SK-N-SH treated with all-trans-retinoic acid at 6 μM for 48 hours (cell line): ENCODE results near the gene MYRF.

Source experiments
- ARNTL ChIP-seq: fragments of 450-650 bp; formaldehyde crosslinking; IDR thresholded peaks from 2 replicates; pipeline ENCODE4 v1.5.0; 2020; ENCODE audit warnings: low read depth, mild to moderate bottlenecking, moderate library complexity, borderline replicate concordance
- CSDC2 ChIP-seq: fragments of 250-450 bp; sonication (Bioruptor Pico); IDR thresholded peaks from 2 replicates; pipeline ENCODE4 v1.5.0; 2020; ENCODE audit warnings: mild to moderate bottlenecking, moderate library complexity
- ESRRG ChIP-seq: fragments of 250-450 bp; sonication (Bioruptor Pico); IDR thresholded peaks from 2 replicates; pipeline ENCODE4 v1.6.1; 2021; ENCODE audit warnings: mild to moderate bottlenecking
- RARB ChIP-seq: fragments of 250-450 bp; sonication (Bioruptor Pico); IDR thresholded peaks from 2 replicates; pipeline ENCODE4 v1.8.0; 2021; ENCODE audit warnings: mild to moderate bottlenecking, moderate library complexity
- TCF4 ChIP-seq: fragments of 250-450 bp; sonication (Bioruptor Pico); IDR thresholded peaks from 2 replicates; pipeline ENCODE4 v1.8.0; 2021; ENCODE audit warnings: mild to moderate bottlenecking, moderate library complexity, borderline replicate concordance
- ZFP3 ChIP-seq: fragments of 250-450 bp; sonication (Bioruptor Pico); IDR thresholded peaks from 2 replicates; pipeline ENCODE4 v1.5.0; 2020; ENCODE audit warnings: mild to moderate bottlenecking, moderate library complexity
- ZFP30 ChIP-seq: fragments of 450-650 bp; formaldehyde crosslinking; IDR thresholded peaks from 2 replicates; pipeline ENCODE4 v1.5.0; 2022; ENCODE audit warnings: mild to moderate bottlenecking, moderate library complexity
- ZNF565 ChIP-seq: fragments of 450-650 bp; formaldehyde crosslinking; conservative IDR thresholded peaks from 2 replicates; pipeline ENCODE4 v1.5.0; 2020; ENCODE audit warnings: low read depth, mild to moderate bottlenecking, moderate library complexity
- ZNF70 ChIP-seq: fragments of 450-650 bp; formaldehyde crosslinking; IDR thresholded peaks from 2 replicates; pipeline ENCODE4 v1.5.0; 2020; ENCODE audit warnings: mild to moderate bottlenecking, moderate library complexity
- ZNF8 ChIP-seq: fragments of 450-650 bp; formaldehyde crosslinking; IDR thresholded peaks from 2 replicates; pipeline ENCODE4 v1.5.0; 2020; ENCODE audit warnings: mild to moderate bottlenecking, moderate library complexity
- TF ChIP-seq, protein P1 (sequence below): fragments of 250-450 bp; sonication (Bioruptor Pico); IDR thresholded peaks from 2 replicates; pipeline ENCODE4 v1.8.0; 2021; ENCODE audit warnings: low read depth, mild to moderate bottlenecking, moderate library complexity, borderline replicate concordance
- TF ChIP-seq, protein P2 (sequence below): fragments of 250-450 bp; sonication (Bioruptor Pico); IDR thresholded peaks from 2 replicates; pipeline ENCODE4 v1.8.0; 2020; ENCODE audit warnings: mild to moderate bottlenecking, moderate library complexity, borderline replicate concordance
- TF ChIP-seq, protein P3 (sequence below): fragments of 250-450 bp; sonication (Bioruptor Pico); IDR thresholded peaks from 2 replicates; pipeline ENCODE4 v1.5.0; 2020; ENCODE audit warnings: mild to moderate bottlenecking, moderate library complexity

DNA sequence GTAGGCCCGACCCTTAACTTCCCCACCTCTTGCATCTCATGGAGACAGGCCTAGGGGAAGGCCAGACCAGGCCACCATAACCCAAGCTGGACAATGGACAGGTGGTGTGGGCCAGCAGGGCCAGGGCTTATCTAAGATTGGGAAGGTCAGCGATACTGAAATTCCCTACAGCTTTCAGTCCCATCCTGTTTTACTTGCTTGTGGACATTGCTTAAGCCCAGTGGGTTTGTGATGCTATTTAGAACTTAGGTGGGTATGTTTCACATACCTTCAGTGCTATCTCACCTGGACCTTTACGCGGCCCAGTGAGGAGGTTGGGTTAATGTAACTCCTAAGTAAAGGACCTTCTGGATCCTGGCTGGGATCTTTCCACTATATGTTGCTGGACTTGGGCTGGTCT, 77.4 kb downstream of the MYRF start:
- no peak for TF ChIP-seq ARNTL (CRISPR knock-in tag)
- no peak for TF ChIP-seq CSDC2 (CRISPR knock-in tag)
- TF ChIP-seq ZFP3 (CRISPR knock-in tag) = no peak
- TF ChIP-seq, protein P1, sequence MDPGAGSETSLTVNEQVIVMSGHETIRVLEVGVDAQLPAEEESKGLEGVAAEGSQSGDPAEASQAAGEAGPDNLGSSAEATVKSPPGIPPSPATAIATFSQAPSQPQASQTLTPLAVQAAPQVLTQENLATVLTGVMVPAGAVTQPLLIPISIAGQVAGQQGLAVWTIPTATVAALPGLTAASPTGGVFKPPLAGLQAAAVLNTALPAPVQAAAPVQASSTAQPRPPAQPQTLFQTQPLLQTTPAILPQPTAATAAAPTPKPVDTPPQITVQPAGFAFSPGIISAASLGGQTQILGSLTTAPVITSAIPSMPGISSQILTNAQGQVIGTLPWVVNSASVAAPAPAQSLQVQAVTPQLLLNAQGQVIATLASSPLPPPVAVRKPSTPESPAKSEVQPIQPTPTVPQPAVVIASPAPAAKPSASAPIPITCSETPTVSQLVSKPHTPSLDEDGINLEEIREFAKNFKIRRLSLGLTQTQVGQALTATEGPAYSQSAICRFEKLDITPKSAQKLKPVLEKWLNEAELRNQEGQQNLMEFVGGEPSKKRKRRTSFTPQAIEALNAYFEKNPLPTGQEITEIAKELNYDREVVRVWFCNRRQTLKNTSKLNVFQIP (CRISPR knock-in tag) = no peak
- TF ChIP-seq ZNF70 = no peak
- TF ChIP-seq, protein P2, sequence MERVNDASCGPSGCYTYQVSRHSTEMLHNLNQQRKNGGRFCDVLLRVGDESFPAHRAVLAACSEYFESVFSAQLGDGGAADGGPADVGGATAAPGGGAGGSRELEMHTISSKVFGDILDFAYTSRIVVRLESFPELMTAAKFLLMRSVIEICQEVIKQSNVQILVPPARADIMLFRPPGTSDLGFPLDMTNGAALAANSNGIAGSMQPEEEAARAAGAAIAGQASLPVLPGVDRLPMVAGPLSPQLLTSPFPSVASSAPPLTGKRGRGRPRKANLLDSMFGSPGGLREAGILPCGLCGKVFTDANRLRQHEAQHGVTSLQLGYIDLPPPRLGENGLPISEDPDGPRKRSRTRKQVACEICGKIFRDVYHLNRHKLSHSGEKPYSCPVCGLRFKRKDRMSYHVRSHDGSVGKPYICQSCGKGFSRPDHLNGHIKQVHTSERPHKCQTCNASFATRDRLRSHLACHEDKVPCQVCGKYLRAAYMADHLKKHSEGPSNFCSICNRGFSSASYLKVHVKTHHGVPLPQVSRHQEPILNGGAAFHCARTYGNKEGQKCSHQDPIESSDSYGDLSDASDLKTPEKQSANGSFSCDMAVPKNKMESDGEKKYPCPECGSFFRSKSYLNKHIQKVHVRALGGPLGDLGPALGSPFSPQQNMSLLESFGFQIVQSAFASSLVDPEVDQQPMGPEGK = no peak
- TF ChIP-seq ZNF565 (CRISPR knock-in tag) = no peak
- TF ChIP-seq RARB = no peak
- TF ChIP-seq, protein P3, sequence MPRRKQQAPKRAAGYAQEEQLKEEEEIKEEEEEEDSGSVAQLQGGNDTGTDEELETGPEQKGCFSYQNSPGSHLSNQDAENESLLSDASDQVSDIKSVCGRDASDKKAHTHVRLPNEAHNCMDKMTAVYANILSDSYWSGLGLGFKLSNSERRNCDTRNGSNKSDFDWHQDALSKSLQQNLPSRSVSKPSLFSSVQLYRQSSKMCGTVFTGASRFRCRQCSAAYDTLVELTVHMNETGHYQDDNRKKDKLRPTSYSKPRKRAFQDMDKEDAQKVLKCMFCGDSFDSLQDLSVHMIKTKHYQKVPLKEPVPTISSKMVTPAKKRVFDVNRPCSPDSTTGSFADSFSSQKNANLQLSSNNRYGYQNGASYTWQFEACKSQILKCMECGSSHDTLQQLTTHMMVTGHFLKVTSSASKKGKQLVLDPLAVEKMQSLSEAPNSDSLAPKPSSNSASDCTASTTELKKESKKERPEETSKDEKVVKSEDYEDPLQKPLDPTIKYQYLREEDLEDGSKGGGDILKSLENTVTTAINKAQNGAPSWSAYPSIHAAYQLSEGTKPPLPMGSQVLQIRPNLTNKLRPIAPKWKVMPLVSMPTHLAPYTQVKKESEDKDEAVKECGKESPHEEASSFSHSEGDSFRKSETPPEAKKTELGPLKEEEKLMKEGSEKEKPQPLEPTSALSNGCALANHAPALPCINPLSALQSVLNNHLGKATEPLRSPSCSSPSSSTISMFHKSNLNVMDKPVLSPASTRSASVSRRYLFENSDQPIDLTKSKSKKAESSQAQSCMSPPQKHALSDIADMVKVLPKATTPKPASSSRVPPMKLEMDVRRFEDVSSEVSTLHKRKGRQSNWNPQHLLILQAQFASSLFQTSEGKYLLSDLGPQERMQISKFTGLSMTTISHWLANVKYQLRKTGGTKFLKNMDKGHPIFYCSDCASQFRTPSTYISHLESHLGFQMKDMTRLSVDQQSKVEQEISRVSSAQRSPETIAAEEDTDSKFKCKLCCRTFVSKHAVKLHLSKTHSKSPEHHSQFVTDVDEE = no peak
- no peak for TF ChIP-seq ESRRG (CRISPR knock-in tag)
- no peak for TF ChIP-seq ZFP30
- TF ChIP-seq TCF4 (CRISPR knock-in tag) = no peak
- TF ChIP-seq ZNF8 (CRISPR knock-in tag) = no peak
